Measurements from ENCODE around the gene CMTM8. TPM values are rescaled to one million over a fixed set of nuclear protein-coding genes. Genes with fewer than 3 reads are reported as not detected.

Gene CMTM8
- total and polyA plus RNA-seq, 2 of the 8 experiments (the other 6 are each of a cell fraction or from before 2014, with no cell fraction given), result 10.5 to 22.4 TPM

- DNase-seq (ENCODE audit: low read depth in 1 of 2, low spot score in 2 of 2) (no peak), FAIRE-seq (no peak)
- no peaks in the 10 kb centered on the region for H3K9me3 ChIP-seq (ENCODE audit: insufficient read depth in 2 of 2, low read depth in 1 of 2, low read length in 1 of 2)
- ChIA-PET CTCF (ENCODE audit: partially characterized antibody) (interaction anchor here (0.7 to 12.8 kb wide), 13 partner anchors 9 to 158 kb away, joined by 3 to 207 read pairs (median 4); no protein-coding TSS in a partner anchor), POLR2A (ENCODE audit: partially characterized antibody) (no interaction called here)
- no peaks in the 10 kb centered on the region for H4K20me1 ChIP-seq (replicated peaks in 1 of 2; ENCODE audit: control insufficient read depth in 1 of 2, insufficient read depth in 2 of 2, low read length in 2 of 2)
- no peaks in the 10 kb centered on the region for H3K27me3 ChIP-seq (replicated peaks in 1 of 4; ENCODE audit: control insufficient read depth in 3 of 4, extremely low read depth in 1 of 4, insufficient read depth in 3 of 4, low read length in 3 of 4)
- H3K4me1 ChIP-seq (replicated peaks in 1 of 4; ENCODE audit: control insufficient read depth in 3 of 4, insufficient read depth in 4 of 4, low read length in 3 of 4), result peaks cover 0 to 3% (median 2%) of the 10 kb centered on the region in 4 experiments; a peak in 5 of 7 replicates
- H3K23me2 ChIP-seq (ENCODE audit: low read depth, low read length), result no peaks in the 10 kb centered on the region
- no peaks in the 10 kb centered on the region for H3K79me2 ChIP-seq (ENCODE audit: control insufficient read depth in 1 of 2, insufficient read depth in 2 of 2, low read length in 2 of 2)
- H3K56ac ChIP-seq (replicated peaks; ENCODE audit: insufficient read length, low read depth, low read length), result no peak overlapping the region
- H4K8ac ChIP-seq (ENCODE audit: extremely low read depth, insufficient read depth, low read length), result no peak overlapping the region
- H3K4ac ChIP-seq (replicated peaks; ENCODE audit: insufficient read length, low read depth, low read length), result no peak overlapping the region
- H3K9ac ChIP-seq (replicated peaks in 1 of 4; ENCODE audit: extremely low read depth in 1 of 4, low read depth in 3 of 4, low read length in 3 of 4), result no peak overlapping the region
- H3K14ac ChIP-seq (ENCODE audit: insufficient read length), result no peak overlapping the region
- H3K36me3 ChIP-seq (ENCODE audit: control insufficient read depth in 2 of 4, insufficient read depth in 4 of 4, low read length in 3 of 4), result no peaks in the 10 kb centered on the region
- no peak overlapping the region for H3K18ac ChIP-seq (ENCODE audit: extremely low read depth, low read length)
- H3K79me1 ChIP-seq (ENCODE audit: low read depth, low read length), result no peaks in the 10 kb centered on the region; the same call in 1 of the 2 replicates
- no peak overlapping the region for H2BK12ac ChIP-seq (ENCODE audit: low read depth, low read length)
- H3K4me3 ChIP-seq (ENCODE audit: extremely low read depth in 1 of 4, insufficient read depth in 2 of 4, low read depth in 3 of 4, low read length in 4 of 4), result no peak overlapping the region
- H3K23ac ChIP-seq (ENCODE audit: insufficient read length), result no peak overlapping the region
- no peak overlapping the region for H2BK5ac ChIP-seq (ENCODE audit: low read depth, low read length)
- 83% methylated on average over 2 of the region's 2 CpGs; no CpG with 5 or more reads in 1 of the 2 experiments for WGBS, 2 experiments (ENCODE audit: extremely low coverage in 1 of 2, insufficient coverage in 1 of 2, insufficient read length in 1 of 2, insufficient replicate concordance in 2 of 2, low coverage in 1 of 2, low lambda C conversion rate in 2 of 2, missing lambda C conversion rate in 1 of 2)
- H4K5ac ChIP-seq (ENCODE audit: insufficient read length, low read depth, low read length), result no peak overlapping the region
- H2BK20ac ChIP-seq (ENCODE audit: low read length), result no peak overlapping the region
- no peak overlapping the region for H2AK5ac ChIP-seq (ENCODE audit: low read depth, low read length)
- no peak overlapping the region for H3K4me2 ChIP-seq (ENCODE audit: insufficient read depth in 1 of 2, low read depth in 2 of 2, low read length in 2 of 2)
- no peak overlapping the region for H2AFZ ChIP-seq (ENCODE audit: low read length)
- no peak overlapping the region for H3K27ac ChIP-seq (ENCODE audit: low read depth, low read length)
- no peak overlapping the region for H2BK120ac ChIP-seq (replicated peaks; ENCODE audit: low read depth, low read length)
- H2BK15ac ChIP-seq (ENCODE audit: low read length), result no peak overlapping the region
- H4K91ac ChIP-seq (replicated peaks; ENCODE audit: insufficient read length, low read length), result no peak overlapping the region
- no peak for TF ChIP-seq EGR1 (IDR thresholded peaks at IDR 0.05; ENCODE audit: borderline replicate concordance, low read depth, low read length)
- TF ChIP-seq RAD21 (IDR thresholded peaks at IDR 0.05 in 1 of 2, conservative IDR thresholded peaks at IDR 0.05 in 1 of 2; ENCODE audit: low read depth in 2 of 2, low read length in 2 of 2), result no peak
- TF ChIP-seq KDM1A (IDR thresholded peaks at IDR 0.05; ENCODE audit: borderline replicate concordance, low read length), result no peak
- no peak for TF ChIP-seq POU5F1 (IDR thresholded peaks at IDR 0.05; ENCODE audit: low read depth, low read length)
- no peak for TF ChIP-seq TAF7 (optimal IDR thresholded peaks at IDR 0.05; ENCODE audit: borderline replicate concordance, low read depth, low read length)
- no peak for TF ChIP-seq TEAD4 (IDR thresholded peaks at IDR 0.05; ENCODE audit: low read depth, low read length)
- no peak for TF ChIP-seq HDAC2 (IDR thresholded peaks at IDR 0.05; ENCODE audit: borderline replicate concordance in 1 of 2, low read depth in 2 of 2, low read length in 2 of 2)
- no peak for TF ChIP-seq KDM5A (IDR thresholded peaks at IDR 0.05; ENCODE audit: low read length)
- TF ChIP-seq SUZ12 (IDR thresholded peaks at IDR 0.05; ENCODE audit: low read length), result no peak
- no peak for TF ChIP-seq GABPA (IDR thresholded peaks at IDR 0.05; ENCODE audit: borderline replicate concordance, insufficient read depth, low read length)
- TF ChIP-seq SIRT6 (IDR thresholded peaks at IDR 0.05; ENCODE audit: low read length), result no peak
- no peak for TF ChIP-seq BRCA1 (IDR thresholded peaks at IDR 0.05; ENCODE audit: low read depth, low read length)
- no peak for TF ChIP-seq SIX5 (IDR thresholded peaks at IDR 0.05; ENCODE audit: low read depth, low read length)
- TF ChIP-seq HDAC6 (IDR thresholded peaks at IDR 0.05; ENCODE audit: low read depth, low read length), result no peak
- no peak for TF ChIP-seq JUN (IDR thresholded peaks at IDR 0.05; ENCODE audit: low read depth, low read length)
These were observed 97.6 kb downstream of the CMTM8 start for GRCh38 chr3:32336113-32336498.
